GM19023 (cell line): Measurements from ENCODE around the gene ATXN7L2.

Source experiments
- ATAC-seq: cut with Tn5 transposase; IDR thresholded peaks from one replicate; pipeline ENCODE4 v1.9.1; 2021; ENCODE audit warnings: mild to moderate bottlenecking, moderate library complexity; ENCODE audit not compliant: unreplicated experiment

ATXN7L2 gene

DNA sequence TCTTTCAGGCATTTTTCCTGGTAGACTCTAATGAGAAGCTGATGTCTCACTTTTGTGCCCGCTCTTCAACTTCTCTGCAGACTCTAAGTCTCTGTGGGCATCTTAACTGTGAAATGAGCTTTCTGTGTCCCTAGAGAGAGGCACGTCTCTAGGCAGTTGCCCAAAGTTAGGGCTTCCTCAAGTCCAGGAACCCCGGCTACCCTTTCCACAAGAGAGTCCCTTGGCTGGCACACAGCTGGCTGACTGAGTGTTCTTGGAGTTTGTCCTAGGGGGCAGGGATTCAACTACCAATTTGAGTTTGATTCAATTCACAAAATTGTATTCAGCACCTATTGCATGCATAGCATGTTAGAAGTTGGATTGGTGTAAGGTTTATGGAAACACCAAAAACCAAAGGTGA, 57.4 kb downstream of the ATXN7L2 start:
- no peak for ATAC-seq
